B cell (primary cell): ENCODE data around the gene TCF15.

Experiments
- EZH2 ChIP-seq: IDR thresholded peaks from 2 replicates; pipeline ENCODE4 v1.6.1; 2012; ENCODE audit warnings: borderline replicate concordance, low read depth, mild to moderate bottlenecking, moderate library complexity, low read length; ENCODE audit not compliant: insufficient read depth, poor library complexity, severe bottlenecking
- TF ChIP-seq, protein P1 (sequence below): fragments of 200-600 bp; IDR thresholded peaks from one replicate; pipeline ENCODE4 v1.8.0; 2022; ENCODE audit warnings: antibody characterized with exemption, mild to moderate bottlenecking

DNA sequence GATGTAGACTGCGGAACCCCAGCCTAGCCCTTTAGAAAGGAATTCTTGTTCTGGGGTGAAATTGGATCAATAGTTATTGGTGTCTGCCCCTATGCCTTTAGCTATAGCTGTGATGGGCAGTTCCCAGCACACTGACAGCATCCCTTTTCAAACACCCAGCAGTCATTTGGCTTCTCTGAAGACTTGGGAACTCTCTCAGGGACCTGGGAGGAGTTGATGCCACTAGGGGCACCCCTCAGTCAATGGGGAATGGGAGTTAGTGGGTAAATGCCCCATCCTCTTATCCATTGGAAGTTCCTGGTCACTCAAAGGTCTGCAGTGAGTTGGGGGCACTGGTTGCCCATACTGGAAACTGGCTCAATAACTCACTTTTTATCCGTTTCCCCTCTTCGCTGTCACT is 34.9 kb downstream of the TCF15 start:
- TF ChIP-seq, protein P1, sequence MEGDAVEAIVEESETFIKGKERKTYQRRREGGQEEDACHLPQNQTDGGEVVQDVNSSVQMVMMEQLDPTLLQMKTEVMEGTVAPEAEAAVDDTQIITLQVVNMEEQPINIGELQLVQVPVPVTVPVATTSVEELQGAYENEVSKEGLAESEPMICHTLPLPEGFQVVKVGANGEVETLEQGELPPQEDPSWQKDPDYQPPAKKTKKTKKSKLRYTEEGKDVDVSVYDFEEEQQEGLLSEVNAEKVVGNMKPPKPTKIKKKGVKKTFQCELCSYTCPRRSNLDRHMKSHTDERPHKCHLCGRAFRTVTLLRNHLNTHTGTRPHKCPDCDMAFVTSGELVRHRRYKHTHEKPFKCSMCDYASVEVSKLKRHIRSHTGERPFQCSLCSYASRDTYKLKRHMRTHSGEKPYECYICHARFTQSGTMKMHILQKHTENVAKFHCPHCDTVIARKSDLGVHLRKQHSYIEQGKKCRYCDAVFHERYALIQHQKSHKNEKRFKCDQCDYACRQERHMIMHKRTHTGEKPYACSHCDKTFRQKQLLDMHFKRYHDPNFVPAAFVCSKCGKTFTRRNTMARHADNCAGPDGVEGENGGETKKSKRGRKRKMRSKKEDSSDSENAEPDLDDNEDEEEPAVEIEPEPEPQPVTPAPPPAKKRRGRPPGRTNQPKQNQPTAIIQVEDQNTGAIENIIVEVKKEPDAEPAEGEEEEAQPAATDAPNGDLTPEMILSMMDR = no peak
- TF ChIP-seq EZH2 = no peak
